ENCODE measurements around the gene DDX5. TPM values are rescaled to one million over a fixed set of nuclear protein-coding genes. Genes with fewer than 3 reads are reported as not detected.
A peak's percentile ranks its signal among the peaks of the same experiment; 100 is the strongest.

DDX5 gene
- total and polyA plus RNA-seq, 2 donors (not counting 1 experiment from before 2014, with no cell fraction given), result 439 to 598 TPM

DNA sequence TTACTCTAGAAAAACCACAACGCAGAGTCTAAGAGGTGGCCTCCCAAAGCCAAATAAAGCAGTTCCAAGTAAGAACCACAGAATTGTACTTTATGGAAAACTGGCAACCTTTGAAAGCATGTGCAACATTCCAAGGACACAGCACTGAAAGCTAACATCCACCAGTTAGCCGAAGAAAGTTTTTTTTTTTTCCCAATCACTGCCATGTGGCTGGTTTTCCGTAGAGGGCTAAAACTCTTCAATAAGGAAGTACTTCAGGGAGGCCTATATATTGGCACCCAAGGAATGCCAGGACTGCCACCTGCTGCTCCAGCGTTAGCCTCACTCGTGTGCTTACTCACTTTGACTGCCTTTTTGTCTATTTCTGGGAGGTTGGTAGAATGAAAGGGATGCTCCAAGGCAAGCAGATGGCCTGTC, 25.9 kb upstream of the DDX5 start:
- H3K9ac ChIP-seq (ENCODE audit: insufficient read depth, low read length), result no peak overlapping the region
- no peak overlapping the region for H3K27ac ChIP-seq (ENCODE audit: insufficient read depth, low read length)
- no peak overlapping the region for H2AFZ ChIP-seq (ENCODE audit: low read length)
- no peaks in the 10 kb centered on the region for H3K4me1 ChIP-seq (ENCODE audit: control insufficient read depth, extremely low read depth, insufficient read depth, low read length)
- TF ChIP-seq EZH2 (IDR thresholded peaks at IDR 0.05; ENCODE audit: low read length, missing control alignments), result no peak
- TF ChIP-seq, protein P1, sequence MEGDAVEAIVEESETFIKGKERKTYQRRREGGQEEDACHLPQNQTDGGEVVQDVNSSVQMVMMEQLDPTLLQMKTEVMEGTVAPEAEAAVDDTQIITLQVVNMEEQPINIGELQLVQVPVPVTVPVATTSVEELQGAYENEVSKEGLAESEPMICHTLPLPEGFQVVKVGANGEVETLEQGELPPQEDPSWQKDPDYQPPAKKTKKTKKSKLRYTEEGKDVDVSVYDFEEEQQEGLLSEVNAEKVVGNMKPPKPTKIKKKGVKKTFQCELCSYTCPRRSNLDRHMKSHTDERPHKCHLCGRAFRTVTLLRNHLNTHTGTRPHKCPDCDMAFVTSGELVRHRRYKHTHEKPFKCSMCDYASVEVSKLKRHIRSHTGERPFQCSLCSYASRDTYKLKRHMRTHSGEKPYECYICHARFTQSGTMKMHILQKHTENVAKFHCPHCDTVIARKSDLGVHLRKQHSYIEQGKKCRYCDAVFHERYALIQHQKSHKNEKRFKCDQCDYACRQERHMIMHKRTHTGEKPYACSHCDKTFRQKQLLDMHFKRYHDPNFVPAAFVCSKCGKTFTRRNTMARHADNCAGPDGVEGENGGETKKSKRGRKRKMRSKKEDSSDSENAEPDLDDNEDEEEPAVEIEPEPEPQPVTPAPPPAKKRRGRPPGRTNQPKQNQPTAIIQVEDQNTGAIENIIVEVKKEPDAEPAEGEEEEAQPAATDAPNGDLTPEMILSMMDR (conservative IDR thresholded peaks at IDR 0.05 in 1 of 2, IDR thresholded peaks at IDR 0.05 in 1 of 2; ENCODE audit: low read depth in 1 of 2, low read length in 2 of 2), result no peak
- no peak overlapping the region for H3K4me3 ChIP-seq (replicated peaks in 1 of 4; ENCODE audit: control extremely low read depth in 1 of 4, insufficient read depth in 1 of 4, low read depth in 3 of 4, low read length in 4 of 4)
- no peaks in the 10 kb centered on the region for H3K27me3 ChIP-seq (ENCODE audit: control insufficient read depth, insufficient read depth, low read length)
- no peaks in the 10 kb centered on the region for H3K79me2 ChIP-seq (ENCODE audit: control insufficient read depth, insufficient read depth, low read length)
- DNase-seq (ENCODE audit: low read depth in 2 of 2), result peak; percentile 53 to 85
- peaks cover 14% of the 10 kb centered on the region for H3K36me3 ChIP-seq (ENCODE audit: control insufficient read depth, insufficient read depth, low read length)
- H4K20me1 ChIP-seq (ENCODE audit: control insufficient read depth, extremely low read depth, insufficient read depth, low read length), result no peaks in the 10 kb centered on the region
- no peaks in the 10 kb centered on the region for H3K9me3 ChIP-seq (ENCODE audit: control insufficient read depth, insufficient read depth, low read depth, low read length)
- no peak overlapping the region for H3K4me2 ChIP-seq (ENCODE audit: extremely low read depth, insufficient read depth, low read length)

DNA sequence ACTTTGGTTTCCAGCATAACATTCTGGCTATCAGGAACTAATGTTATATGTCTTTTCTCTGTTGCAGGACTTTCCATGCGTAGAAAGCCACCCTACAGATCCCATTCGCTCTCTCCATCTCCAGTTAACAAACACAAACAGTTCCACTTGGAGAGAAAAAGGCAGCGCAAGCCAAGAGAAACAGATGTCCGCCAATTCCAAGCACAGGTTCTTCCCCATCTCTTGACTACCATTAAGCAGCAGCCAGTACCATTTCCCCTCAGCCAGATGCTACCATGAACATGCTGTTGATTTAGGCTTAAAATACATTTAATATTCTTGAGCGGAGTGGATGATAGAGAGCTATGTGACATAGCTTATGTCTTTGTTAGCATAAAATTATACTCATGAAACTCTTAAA, 23.1 kb upstream of the DDX5 start:
- H4K20me1 ChIP-seq (ENCODE audit: control insufficient read depth, extremely low read depth, insufficient read depth, low read length), result no peaks in the 10 kb centered on the region
- no peaks in the 10 kb centered on the region for H3K79me2 ChIP-seq (ENCODE audit: control insufficient read depth, insufficient read depth, low read length)
- no peaks in the 10 kb centered on the region for H3K4me1 ChIP-seq (ENCODE audit: control insufficient read depth, extremely low read depth, insufficient read depth, low read length)
- H3K27me3 ChIP-seq (ENCODE audit: control insufficient read depth, insufficient read depth, low read length), result no peaks in the 10 kb centered on the region
- no peak overlapping the region for H3K9ac ChIP-seq (ENCODE audit: insufficient read depth, low read length)
- no peak for DNase-seq (ENCODE audit: low read depth in 2 of 2)
- H3K9me3 ChIP-seq (ENCODE audit: control insufficient read depth, insufficient read depth, low read depth, low read length), result no peaks in the 10 kb centered on the region
- peaks cover 9% of the 10 kb centered on the region for H3K36me3 ChIP-seq (ENCODE audit: control insufficient read depth, insufficient read depth, low read length)
- H3K4me2 ChIP-seq (ENCODE audit: extremely low read depth, insufficient read depth, low read length), result no peak overlapping the region
- H3K4me3 ChIP-seq (replicated peaks in 1 of 4; ENCODE audit: control extremely low read depth in 1 of 4, insufficient read depth in 1 of 4, low read depth in 3 of 4, low read length in 4 of 4), result no peak overlapping the region
- no peak overlapping the region for H3K27ac ChIP-seq (ENCODE audit: insufficient read depth, low read length)
- TF ChIP-seq EZH2 (IDR thresholded peaks at IDR 0.05; ENCODE audit: low read length, missing control alignments), result no peak
- TF ChIP-seq, protein P1 (conservative IDR thresholded peaks at IDR 0.05 in 1 of 2, IDR thresholded peaks at IDR 0.05 in 1 of 2; ENCODE audit: low read depth in 1 of 2, low read length in 2 of 2), result no peak
- no peak overlapping the region for H2AFZ ChIP-seq (ENCODE audit: low read length)

DNA sequence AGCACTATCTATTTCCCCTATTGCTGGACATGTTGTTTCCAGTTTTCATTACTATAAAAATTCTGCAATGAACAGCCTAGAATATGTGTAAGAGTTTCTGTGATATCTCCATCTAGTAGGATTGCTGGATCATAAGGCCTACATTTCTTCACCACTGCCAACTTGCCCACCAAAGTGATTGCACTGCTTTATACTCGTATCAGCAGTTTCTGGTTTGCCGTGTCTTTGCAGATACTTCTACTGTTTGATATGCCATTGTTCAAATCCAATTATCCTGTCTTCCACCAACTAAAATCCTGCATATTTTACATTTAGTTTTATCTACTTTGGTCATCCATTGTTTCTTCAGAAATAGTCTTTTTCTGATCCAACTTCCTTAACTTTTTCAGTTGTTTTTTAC, 21.8 kb upstream of the DDX5 start:
- Histone ChIP-seq H4K20me1 (ENCODE audit: control insufficient read depth, extremely low read depth, insufficient read depth, low read length) (no peaks in the 10 kb centered on the region), H3K36me3 (ENCODE audit: control insufficient read depth, insufficient read depth, low read length) (peaks cover 7% of the 10 kb centered on the region), H3K9me3 (ENCODE audit: control insufficient read depth, insufficient read depth, low read depth, low read length) (no peaks in the 10 kb centered on the region), H3K4me1 (ENCODE audit: control insufficient read depth, extremely low read depth, insufficient read depth, low read length) (no peaks in the 10 kb centered on the region), H3K27me3 (ENCODE audit: control insufficient read depth, insufficient read depth, low read length) (no peaks in the 10 kb centered on the region), H3K4me2 (ENCODE audit: extremely low read depth, insufficient read depth, low read length) (no peak overlapping the region), H3K27ac (ENCODE audit: insufficient read depth, low read length) (no peak overlapping the region), H2AFZ (ENCODE audit: low read length) (no peak overlapping the region), H3K9ac (ENCODE audit: insufficient read depth, low read length) (no peak overlapping the region), H3K4me3 (replicated peaks in 1 of 4; ENCODE audit: control extremely low read depth in 1 of 4, insufficient read depth in 1 of 4, low read depth in 3 of 4, low read length in 4 of 4) (no peak overlapping the region), H3K79me2 (ENCODE audit: control insufficient read depth, insufficient read depth, low read length) (no peaks in the 10 kb centered on the region)
- no peak for DNase-seq (ENCODE audit: low read depth in 2 of 2)
- TF ChIP-seq, protein P1 (conservative IDR thresholded peaks at IDR 0.05 in 1 of 2, IDR thresholded peaks at IDR 0.05 in 1 of 2; ENCODE audit: low read depth in 1 of 2, low read length in 2 of 2), result no peak
- no peak for TF ChIP-seq EZH2 (IDR thresholded peaks at IDR 0.05; ENCODE audit: low read length, missing control alignments)
